HG03108 (cell line): Measurements from ENCODE around the gene CNNM3.

Experiments used
- ATAC-seq: cut with Tn5 transposase; IDR thresholded peaks from one replicate; pipeline ENCODE4 v1.9.1; 2021; ENCODE audit warnings: moderate library complexity; ENCODE audit not compliant: unreplicated experiment

Gene CNNM3

DNA sequence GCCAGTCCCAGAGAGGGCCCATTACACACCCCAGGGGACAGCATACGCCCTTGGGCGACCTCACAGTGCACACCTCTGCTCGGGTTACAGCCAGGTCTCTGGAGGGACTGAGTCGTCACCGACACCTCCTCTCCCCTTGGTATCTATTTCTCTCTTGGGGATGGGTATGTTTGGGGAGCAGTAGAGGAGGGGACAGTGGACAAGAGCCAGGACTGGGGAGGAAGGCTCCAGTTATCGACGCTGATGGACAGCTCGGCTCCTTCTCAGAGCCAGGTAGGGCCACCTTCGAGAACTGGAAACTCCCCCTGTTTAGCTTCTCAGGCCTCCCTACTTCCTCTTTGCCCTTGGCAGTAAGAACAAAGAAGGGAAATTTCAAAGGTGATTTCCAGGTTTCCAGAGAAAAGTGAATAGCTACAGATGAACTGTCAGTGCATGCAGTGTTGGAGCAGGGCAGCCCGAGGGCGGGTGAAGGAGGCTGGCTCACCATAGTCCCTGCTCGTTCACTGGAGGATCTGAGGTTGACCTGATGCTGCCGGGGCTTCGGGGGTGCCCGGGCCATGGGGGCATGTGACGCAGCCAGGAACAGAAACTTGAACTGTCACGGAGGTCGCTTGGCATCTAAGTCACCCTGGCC lies 58.2 kb downstream of the CNNM3 start:
- peak; percentile 44 for ATAC-seq

DNA sequence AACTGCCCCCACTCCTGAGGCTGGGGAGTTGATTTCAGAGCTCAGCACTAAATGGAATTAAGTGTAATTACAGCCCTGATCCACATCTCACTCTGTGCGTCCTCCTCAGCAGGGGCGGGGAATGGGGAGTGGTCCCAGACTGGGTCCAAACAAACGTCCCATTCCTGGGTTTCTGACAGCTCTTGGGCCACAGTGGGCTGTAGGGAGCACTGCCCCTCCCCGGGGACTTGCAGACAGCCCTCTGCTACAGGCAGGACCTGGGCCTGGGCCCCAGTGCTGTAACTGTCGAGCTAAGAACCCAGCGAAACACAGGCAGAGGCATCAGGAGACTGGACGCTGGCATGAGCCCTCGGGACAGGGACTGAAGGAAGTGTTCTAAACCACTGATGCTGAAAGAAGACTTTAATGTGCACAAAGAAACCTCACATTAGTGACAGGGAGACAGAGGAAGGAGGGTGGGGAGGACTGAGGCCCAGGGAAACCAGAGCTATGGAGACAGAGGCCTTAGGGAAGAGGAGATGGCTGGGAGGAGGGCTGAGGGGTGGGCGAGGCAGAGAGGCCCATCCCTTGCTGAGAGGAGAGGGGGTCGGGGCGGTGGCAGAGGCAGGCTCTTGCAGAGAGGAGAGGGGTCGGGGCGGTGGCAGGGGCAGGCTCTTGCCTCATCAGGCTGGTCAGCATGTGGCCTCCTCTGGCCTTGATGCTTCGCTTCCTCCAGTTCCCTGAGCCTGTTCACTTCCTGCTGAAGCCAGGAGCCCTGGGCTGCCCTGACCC lies 59.6 kb downstream of the CNNM3 start:
- no peak for ATAC-seq

DNA sequence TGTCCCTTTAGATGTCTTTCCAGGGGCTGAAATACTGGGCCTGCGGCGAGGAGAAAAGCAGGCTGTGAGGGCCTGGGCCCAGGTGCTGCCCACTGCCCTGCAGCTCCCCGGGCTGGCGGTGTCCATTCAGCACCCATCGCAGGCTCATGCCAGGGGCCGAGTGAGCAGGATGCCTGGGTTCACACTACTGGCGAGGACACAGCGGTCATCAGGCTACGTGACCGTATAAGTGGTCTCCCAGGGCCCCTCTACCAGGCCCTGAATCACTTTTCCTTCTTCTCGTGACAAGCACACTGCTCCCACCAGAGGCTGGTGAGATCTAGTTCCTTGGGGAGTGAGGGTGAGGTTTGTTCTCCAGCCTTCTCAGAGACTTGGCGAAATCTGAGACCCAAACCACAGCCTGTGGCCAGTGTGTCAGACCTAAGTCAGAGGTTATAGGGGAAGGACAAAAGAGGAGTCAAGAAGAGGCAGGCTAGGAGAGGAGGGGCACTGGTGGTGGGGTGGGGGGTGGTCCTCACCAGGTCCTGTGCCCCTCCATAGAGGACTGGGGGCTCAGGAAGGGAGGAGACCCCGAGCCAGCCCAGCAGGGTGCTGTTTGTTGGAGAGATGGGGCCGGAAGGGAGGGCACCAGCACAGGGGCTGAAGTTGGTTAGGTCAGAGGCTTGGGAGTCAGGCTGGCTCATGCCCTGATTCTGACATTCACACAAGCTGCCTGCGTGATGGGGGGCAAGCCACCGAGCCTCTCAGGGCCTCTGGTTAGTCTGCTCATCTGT lies 60.4 kb downstream of the CNNM3 start:
- ATAC-seq: no peak

DNA sequence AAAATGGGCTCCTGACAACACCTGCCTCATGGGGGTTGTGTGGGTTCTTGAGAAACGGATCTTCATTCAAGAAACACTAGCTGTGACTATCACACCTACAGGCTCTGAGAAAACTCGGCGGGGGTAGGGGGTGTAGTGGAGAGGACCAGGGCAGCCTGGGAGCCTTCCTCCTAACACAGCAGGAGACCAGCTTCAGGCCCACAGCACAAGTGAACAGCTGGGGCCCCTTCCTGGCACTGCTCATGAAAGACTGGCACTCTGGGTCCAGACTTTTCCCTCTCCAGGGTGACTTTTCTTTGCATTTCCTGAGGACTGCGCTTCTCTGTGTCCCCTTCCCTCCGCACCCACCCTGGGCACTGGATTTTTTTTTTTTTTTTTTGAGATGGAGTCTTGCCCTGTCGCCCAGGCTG lies 61.0 kb downstream of the CNNM3 start:
- ATAC-seq: no peak

DNA sequence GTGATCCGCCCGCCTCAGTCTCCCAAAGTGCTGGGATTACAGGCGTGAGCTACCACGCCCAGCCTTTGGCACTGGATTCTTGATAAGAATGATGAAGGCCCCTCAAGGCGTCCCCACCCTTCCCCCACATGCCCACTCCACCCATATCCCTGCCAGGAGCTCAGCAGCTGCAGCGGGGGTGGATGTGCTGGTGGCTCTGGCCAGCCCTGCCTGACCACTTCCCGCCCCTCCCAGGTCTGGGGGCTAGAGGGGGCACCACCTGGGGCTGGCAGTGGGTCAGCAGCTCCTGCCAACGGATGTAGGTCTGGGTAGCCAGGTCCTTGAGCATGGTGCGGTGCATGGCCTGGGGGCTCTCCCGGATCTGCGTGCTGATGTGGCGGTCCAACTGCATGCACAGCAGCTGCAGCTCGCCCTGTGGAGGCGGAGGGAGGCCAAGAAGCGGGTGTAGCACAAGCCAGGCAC lies 61.6 kb downstream of the CNNM3 start:
- no peak for ATAC-seq

DNA sequence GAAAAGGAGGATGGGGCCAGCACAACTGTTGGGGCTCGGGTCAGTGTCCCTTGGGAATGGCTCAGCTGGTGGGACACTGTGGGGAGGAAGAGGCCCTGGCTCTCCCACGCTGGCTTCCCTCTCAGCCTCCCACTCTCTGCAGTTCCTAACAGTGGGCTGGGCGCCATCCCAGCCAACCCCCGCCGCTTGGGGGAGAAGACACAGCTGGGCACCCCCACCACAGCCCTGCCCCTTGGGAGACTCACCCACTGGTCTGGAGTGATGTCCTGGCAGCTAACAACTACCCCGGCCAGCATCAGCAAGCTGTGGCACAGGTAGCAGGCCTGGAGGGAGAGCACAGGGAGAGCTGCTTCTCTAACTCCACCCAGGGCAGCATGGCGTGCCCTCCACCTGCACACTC lies 62.1 kb downstream of the CNNM3 start:
- ATAC-seq: no peak

DNA sequence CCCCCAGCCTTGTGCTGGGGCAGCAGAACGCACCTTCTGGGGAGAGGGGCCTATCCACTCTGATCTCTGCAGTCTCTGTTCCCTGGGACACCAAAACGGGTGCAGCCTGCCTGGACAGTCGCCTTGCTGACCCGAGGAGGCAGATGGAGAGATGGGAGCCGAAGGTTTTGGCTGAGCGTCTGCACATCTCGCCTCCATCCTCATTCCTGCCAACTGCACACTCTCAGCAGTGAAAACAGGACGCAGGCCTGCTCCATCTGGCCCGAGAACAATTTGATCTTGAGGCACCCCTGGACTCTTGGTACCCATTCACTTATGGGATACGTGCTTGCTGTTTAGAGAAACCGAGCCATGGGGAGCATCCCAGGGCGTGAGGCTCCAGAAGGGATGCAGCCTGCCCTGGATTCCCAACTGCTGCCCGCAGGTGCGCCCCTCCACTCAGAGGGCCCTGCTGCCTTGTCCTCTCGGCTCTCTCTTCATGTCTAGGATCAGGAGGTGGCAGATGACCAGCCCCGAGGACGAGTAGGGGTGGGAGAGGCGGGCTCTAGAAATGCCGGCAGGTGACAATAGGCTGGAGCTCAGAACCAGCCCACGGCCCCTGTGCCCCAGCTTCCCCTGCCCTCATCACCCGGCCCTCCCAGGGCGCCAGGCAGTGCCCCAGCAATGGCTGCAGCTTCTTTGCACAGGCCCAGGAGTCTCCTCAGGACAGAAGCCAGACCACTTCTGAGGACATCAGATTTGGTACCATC lies 62.9 kb downstream of the CNNM3 start:
- ATAC-seq: no peak

DNA sequence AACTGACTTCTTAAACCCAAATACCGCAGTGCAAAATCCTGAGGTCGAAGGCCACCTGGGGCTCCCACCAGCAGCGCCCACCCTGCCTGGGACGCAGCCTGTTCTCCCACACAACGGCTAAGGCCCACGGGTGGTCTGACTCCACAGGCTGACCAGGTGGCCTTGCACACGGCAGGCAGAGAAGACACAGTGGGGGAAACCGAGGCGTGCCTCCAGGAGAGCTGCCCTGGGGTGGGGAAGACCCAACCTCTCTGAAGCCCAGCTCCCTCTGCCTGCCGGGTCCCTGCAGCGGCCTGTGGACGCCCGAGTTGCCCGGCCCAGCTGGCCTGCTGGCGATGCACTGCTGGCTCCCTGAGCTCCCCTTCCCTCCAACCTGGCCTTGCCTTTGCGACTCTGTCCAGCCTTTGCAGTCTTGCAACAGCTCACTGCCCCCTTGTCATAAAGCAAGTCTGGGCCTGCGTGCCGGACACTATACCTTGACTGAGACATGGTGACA lies 63.5 kb downstream of the CNNM3 start:
- no peak for ATAC-seq

DNA sequence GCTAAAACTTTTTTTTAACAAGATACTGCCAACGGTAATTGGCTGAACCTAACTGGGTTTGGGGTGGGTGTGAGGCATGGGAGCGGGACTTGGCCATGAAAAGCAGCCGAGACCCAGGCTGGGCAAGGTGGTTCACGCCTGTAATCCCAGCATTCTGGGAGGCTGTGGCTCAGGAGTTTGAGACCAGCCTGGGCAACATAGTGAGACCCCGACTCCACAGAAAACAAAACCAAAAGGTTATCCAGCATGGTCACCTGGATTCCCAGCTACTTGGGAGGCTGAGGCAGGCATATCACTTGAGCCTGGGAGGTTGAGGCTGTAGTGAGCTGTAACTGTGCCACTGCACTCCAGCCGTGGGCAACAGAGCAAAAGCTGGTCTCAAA lies 64.8 kb downstream of the CNNM3 start:
- no peak for ATAC-seq

DNA sequence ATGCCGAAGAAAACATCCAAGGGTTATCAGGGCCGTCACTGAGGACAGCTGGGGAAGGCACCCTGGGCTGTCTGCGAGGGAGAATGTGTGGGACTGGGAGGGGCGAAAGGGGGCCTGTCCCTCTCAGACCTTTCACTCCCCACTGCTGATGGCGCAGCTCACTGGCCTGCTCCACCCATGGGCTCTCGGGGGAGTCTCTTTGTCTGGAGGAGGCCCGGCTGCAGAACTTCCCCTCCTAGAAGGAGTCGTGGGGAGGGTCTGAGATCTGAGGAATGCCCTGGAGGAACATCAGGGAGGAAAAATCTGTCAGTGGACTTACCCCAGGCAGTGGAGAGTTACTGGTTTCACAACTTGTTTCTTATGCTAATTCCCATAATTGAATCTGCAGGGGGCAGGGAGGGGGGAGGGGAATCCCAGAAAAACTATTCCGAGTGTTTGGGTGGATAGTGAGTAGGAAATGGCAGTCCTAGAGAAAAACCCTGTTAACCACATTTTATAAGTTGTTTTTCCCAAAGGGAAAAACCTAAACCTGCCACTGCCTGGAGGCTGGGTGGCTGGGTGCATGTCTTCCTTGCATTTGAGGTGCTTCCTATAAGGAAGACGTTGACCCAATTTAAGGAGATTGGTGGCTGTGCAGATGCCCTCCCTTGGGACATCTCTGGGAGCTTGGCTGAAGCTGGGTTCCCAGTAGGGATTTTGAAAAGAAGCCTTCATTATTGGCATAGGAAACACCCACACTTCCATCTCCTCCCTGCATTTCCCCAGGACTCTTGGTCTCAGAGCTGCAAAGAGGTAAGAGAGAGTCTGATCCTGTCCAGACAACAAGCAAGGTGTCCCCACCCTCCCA lies 65.5 kb downstream of the CNNM3 start:
- ATAC-seq: no peak

DNA sequence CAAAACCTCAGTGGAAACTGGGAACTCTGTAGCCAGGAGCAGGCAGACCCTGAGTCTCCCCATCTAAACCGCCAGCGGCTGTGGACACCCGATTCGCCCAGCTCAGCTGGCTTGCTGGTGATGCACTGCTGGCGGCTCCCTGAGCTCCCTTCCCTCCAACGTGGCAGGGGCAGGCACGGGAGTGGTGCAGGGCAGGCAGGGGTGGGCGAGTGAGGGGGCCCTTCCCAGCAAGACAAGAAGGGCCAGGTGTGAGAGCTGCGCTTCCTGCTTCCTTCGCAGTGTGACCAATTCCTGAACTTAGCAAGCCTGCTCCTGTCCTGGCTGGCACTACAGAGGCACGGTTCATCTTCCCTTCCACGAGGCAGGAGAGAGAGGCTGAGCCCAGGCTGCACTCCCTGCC lies 66.2 kb downstream of the CNNM3 start:
- ATAC-seq: no peak

DNA sequence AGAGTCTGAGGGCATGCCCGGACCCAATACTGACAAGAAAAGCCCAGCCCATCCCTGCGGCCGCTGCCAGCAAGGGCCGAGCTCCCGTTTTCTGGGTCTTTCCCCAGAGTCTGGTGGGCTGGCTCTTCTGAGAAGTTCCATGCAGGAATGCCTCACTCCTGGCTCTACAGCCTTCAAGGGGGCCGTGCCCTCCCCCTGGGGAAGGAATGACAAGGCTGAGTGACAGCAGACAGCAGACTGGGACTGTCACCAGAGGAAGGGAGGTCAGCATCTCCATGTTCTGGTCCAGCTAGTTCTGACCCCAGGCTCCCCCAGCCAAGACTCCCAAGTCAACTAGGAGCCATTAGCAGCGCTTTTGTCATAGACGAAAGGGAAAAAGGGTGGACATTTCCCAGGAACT lies 66.8 kb downstream of the CNNM3 start:
- ATAC-seq: no peak

DNA sequence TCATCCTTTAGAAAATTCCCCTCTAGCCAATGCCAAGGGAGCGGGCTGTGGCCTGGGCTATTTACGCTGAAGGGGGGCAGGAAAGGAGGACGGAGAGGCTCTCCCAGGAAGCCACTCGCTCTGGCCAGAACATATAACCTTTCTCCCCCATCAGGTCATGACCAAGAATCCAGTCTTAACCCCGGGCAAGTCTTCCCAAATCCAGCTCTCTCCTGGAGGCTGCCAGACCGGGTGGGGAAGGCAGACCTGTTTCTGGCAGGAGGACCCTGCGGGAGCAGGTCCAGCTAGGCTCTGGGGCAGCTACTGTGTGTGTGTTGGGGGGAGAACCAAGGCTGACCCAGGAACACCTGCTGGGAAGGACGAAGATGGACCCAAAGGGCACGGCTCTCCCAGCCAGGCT lies 67.2 kb downstream of the CNNM3 start:
- no peak for ATAC-seq
